K562 (cell line): Measurements from ENCODE around the gene ALG14. TPM values are rescaled to one million over a fixed set of nuclear protein-coding genes. Genes with fewer than 3 reads are reported as not detected.
A peak's percentile ranks its signal among the peaks of the same experiment; 100 is the strongest.

Experiments used
- BMI1 ChIP-seq: fragments of 150-350 bp; IDR thresholded peaks from 2 replicates; pipeline ENCODE4 v1.6.1; 2014; ENCODE audit warnings: low read length
- GTF2E2 ChIP-seq: fragments of 200-800 bp; sonication (Bioruptor generic); IDR thresholded peaks from 2 replicates; pipeline ENCODE4 v1.6.1; 2016; ENCODE audit warnings: missing genetic modification characterization, missing compliant biosample characterization
- HNRNPLL ChIP-seq: fragments of 200-400 bp; formaldehyde crosslinking; IDR thresholded peaks from 2 replicates; pipeline ENCODE4 v1.6.1; 2017; ENCODE audit warnings: low read length, low read depth, mild to moderate bottlenecking; ENCODE audit not compliant: poor library complexity, severe bottlenecking
- HNRNPUL1 ChIP-seq: fragments of 200-400 bp; formaldehyde crosslinking; IDR thresholded peaks from 2 replicates; pipeline ENCODE4 v1.6.1; 2017; ENCODE audit warnings: low read length
- MYBL2 ChIP-seq, 2 experiments: fragments of 450-650 bp in 1 of 2; sonication (generic) in 1 of 2; formaldehyde crosslinking in 1 of 2; IDR thresholded peaks; 2 replicates each; pipeline versions ENCODE4 v1.6.1 to v1.8.1; 2017 to 2022; ENCODE audit warnings: borderline replicate concordance in 1 of 2, inconsistent platforms in 1 of 2, low read depth in 1 of 2, mild to moderate bottlenecking in 1 of 2, missing genetic modification reagents in 1 of 2, moderate library complexity in 1 of 2
- NEUROD1 ChIP-seq: fragments of 150-350 bp; IDR thresholded peaks from 2 replicates; pipeline ENCODE4 v1.6.1; 2014; ENCODE audit warnings: borderline replicate concordance, low read length, low read depth; ENCODE audit not compliant: partially characterized antibody
- NFYB ChIP-seq: IDR thresholded peaks from 2 replicates; pipeline ENCODE4 v1.6.1; 2011; ENCODE audit warnings: mild to moderate bottlenecking, moderate library complexity; ENCODE audit not compliant: insufficient read length; ENCODE audit errors: extremely low read depth
- SAFB ChIP-seq: fragments of 200-400 bp; formaldehyde crosslinking; IDR thresholded peaks from 2 replicates; pipeline ENCODE4 v1.6.1; 2017; ENCODE audit warnings: low read depth, low read length, borderline replicate concordance
- SAFB2 ChIP-seq: fragments of 200-400 bp; formaldehyde crosslinking; IDR thresholded peaks from 2 replicates; pipeline ENCODE4 v1.6.1; 2018; ENCODE audit warnings: borderline replicate concordance, low read length, low read depth, moderate library complexity; ENCODE audit not compliant: severe bottlenecking
- SMAD4 ChIP-seq: fragments of 250-450 bp; sonication (Bioruptor Pico); conservative IDR thresholded peaks from 2 replicates; pipeline ENCODE4 v1.8.0; 2021; ENCODE audit warnings: inconsistent platforms, mild to moderate bottlenecking, moderate library complexity
- ZNF644 ChIP-seq: fragments of 200-800 bp; sonication (Bioruptor generic); IDR thresholded peaks from 2 replicates; pipeline ENCODE4 v1.6.1; 2016; ENCODE audit warnings: low read depth, missing genetic modification characterization, missing compliant biosample characterization
- polyA plus RNA-seq, 8 experiments: library from polyadenylated mRNA; depleted of rRNA in 4 of 8; stranded (reverse) in 5 of 8; unstranded in 3 of 8; fragments of >200 nt; fragmentation: Nextera tagmentation in 2 of 8; fragmentation: Illumina TruSeq in 1 of 8; extraction: Ambion mirVana in 2 of 8; extraction: Trizol in 1 of 8; gene quantifications; 2 replicates each; pipeline versions ENCODE4 v1.2.1 to v1.2.3, GENCODE V29; 2011 to 2014; ENCODE audit warnings: inconsistent platforms in 1 of 8, missing spikeins in 1 of 8
- total RNA-seq, 7 experiments: library from RNA; depleted of rRNA in 6 of 7; stranded (reverse); fragments of >200 nt in 6 of 7; fragmentation: Illumina TruSeq in 2 of 7; extraction: Trizol in 2 of 7; gene quantifications; 2 replicates each; pipeline versions ENCODE4 v1.2.1 to v1.2.3, GENCODE V29; 2011 to 2021; ENCODE audit warnings: low replicate concordance in 1 of 7
- TF ChIP-seq, protein P1 (sequence below): fragments of 200-600 bp; sonication (generic); IDR thresholded peaks from one replicate; pipeline ENCODE4 v1.6.1; 2012; ENCODE audit warnings: mild to moderate bottlenecking, low read depth, low read length, inconsistent platforms
- TF ChIP-seq, protein P2 (sequence below): fragments of 250-450 bp; sonication (Bioruptor Pico); IDR thresholded peaks from 2 replicates; pipeline ENCODE4 v1.8.0; 2022; ENCODE audit warnings: moderate library complexity, mild to moderate bottlenecking, inconsistent platforms
- TF ChIP-seq, protein P3 (sequence below): sonication (generic); formaldehyde crosslinking; IDR thresholded peaks from 2 replicates; pipeline ENCODE4 v1.8.1; 2023; ENCODE audit warnings: mild to moderate bottlenecking, missing genetic modification reagents

The ALG14 gene
- total and polyA plus RNA-seq, 9 of the 15 experiments (the other 6 are each of a cell fraction or from before 2014, with no cell fraction given): 2.8 to 16.2 (median 4.9) TPM

DNA sequence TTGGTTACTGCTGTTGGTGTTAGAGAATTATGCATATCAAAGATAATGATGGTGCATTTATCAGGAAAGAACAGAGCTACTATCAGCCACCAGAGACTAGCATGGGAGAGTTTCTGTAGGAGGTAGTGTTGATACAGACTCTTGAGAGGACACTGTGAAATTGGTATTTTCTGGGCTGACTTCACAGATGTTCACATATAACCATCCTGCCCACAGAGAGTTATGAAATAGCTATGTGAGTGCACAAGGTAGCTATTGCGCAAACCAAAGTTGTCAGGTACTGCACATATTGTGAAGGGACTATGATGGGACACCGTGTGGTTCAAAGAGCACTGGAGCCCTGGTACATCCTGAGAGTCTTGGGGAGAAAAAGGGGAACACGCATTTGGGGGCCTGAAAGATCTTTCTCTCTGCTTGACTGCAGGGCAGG is 43.0 kb upstream of the ALG14 start (continued):
- TF ChIP-seq, protein P1, sequence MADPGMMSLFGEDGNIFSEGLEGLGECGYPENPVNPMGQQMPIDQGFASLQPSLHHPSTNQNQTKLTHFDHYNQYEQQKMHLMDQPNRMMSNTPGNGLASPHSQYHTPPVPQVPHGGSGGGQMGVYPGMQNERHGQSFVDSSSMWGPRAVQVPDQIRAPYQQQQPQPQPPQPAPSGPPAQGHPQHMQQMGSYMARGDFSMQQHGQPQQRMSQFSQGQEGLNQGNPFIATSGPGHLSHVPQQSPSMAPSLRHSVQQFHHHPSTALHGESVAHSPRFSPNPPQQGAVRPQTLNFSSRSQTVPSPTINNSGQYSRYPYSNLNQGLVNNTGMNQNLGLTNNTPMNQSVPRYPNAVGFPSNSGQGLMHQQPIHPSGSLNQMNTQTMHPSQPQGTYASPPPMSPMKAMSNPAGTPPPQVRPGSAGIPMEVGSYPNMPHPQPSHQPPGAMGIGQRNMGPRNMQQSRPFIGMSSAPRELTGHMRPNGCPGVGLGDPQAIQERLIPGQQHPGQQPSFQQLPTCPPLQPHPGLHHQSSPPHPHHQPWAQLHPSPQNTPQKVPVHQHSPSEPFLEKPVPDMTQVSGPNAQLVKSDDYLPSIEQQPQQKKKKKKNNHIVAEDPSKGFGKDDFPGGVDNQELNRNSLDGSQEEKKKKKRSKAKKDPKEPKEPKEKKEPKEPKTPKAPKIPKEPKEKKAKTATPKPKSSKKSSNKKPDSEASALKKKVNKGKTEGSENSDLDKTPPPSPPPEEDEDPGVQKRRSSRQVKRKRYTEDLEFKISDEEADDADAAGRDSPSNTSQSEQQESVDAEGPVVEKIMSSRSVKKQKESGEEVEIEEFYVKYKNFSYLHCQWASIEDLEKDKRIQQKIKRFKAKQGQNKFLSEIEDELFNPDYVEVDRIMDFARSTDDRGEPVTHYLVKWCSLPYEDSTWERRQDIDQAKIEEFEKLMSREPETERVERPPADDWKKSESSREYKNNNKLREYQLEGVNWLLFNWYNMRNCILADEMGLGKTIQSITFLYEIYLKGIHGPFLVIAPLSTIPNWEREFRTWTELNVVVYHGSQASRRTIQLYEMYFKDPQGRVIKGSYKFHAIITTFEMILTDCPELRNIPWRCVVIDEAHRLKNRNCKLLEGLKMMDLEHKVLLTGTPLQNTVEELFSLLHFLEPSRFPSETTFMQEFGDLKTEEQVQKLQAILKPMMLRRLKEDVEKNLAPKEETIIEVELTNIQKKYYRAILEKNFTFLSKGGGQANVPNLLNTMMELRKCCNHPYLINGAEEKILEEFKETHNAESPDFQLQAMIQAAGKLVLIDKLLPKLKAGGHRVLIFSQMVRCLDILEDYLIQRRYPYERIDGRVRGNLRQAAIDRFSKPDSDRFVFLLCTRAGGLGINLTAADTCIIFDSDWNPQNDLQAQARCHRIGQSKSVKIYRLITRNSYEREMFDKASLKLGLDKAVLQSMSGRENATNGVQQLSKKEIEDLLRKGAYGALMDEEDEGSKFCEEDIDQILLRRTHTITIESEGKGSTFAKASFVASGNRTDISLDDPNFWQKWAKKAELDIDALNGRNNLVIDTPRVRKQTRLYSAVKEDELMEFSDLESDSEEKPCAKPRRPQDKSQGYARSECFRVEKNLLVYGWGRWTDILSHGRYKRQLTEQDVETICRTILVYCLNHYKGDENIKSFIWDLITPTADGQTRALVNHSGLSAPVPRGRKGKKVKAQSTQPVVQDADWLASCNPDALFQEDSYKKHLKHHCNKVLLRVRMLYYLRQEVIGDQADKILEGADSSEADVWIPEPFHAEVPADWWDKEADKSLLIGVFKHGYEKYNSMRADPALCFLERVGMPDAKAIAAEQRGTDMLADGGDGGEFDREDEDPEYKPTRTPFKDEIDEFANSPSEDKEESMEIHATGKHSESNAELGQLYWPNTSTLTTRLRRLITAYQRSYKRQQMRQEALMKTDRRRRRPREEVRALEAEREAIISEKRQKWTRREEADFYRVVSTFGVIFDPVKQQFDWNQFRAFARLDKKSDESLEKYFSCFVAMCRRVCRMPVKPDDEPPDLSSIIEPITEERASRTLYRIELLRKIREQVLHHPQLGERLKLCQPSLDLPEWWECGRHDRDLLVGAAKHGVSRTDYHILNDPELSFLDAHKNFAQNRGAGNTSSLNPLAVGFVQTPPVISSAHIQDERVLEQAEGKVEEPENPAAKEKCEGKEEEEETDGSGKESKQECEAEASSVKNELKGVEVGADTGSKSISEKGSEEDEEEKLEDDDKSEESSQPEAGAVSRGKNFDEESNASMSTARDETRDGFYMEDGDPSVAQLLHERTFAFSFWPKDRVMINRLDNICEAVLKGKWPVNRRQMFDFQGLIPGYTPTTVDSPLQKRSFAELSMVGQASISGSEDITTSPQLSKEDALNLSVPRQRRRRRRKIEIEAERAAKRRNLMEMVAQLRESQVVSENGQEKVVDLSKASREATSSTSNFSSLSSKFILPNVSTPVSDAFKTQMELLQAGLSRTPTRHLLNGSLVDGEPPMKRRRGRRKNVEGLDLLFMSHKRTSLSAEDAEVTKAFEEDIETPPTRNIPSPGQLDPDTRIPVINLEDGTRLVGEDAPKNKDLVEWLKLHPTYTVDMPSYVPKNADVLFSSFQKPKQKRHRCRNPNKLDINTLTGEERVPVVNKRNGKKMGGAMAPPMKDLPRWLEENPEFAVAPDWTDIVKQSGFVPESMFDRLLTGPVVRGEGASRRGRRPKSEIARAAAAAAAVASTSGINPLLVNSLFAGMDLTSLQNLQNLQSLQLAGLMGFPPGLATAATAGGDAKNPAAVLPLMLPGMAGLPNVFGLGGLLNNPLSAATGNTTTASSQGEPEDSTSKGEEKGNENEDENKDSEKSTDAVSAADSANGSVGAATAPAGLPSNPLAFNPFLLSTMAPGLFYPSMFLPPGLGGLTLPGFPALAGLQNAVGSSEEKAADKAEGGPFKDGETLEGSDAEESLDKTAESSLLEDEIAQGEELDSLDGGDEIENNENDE: no peak
- no peak for TF ChIP-seq NEUROD1
- no peak for TF ChIP-seq NFYB
- peak; percentile 46; the same call in 1 of the 2 replicates for TF ChIP-seq SMAD4 (CRISPR knock-in tag)
- TF ChIP-seq, protein P2, sequence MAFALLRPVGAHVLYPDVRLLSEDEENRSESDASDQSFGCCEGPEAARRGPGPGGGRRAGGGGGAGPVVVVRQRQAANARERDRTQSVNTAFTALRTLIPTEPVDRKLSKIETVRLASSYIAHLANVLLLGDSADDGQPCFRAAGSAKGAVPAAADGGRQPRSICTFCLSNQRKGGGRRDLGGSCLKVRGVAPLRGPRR (CRISPR knock-in tag): no peak
- TF ChIP-seq HNRNPLL: no peak
- TF ChIP-seq HNRNPUL1: no peak
- no peak for TF ChIP-seq ZNF644 (tag)
- no peak for TF ChIP-seq SAFB2
- no peak for TF ChIP-seq MYBL2 (IDR thresholded peaks at IDR 0.05; ENCODE audit: low read depth)
- no peak for TF ChIP-seq MYBL2 (CRISPR knock-in tag; IDR thresholded peaks at IDR 0.05; ENCODE audit: borderline replicate concordance)
- TF ChIP-seq GTF2E2 (tag): no peak
- TF ChIP-seq SAFB: no peak
- TF ChIP-seq, protein P3, sequence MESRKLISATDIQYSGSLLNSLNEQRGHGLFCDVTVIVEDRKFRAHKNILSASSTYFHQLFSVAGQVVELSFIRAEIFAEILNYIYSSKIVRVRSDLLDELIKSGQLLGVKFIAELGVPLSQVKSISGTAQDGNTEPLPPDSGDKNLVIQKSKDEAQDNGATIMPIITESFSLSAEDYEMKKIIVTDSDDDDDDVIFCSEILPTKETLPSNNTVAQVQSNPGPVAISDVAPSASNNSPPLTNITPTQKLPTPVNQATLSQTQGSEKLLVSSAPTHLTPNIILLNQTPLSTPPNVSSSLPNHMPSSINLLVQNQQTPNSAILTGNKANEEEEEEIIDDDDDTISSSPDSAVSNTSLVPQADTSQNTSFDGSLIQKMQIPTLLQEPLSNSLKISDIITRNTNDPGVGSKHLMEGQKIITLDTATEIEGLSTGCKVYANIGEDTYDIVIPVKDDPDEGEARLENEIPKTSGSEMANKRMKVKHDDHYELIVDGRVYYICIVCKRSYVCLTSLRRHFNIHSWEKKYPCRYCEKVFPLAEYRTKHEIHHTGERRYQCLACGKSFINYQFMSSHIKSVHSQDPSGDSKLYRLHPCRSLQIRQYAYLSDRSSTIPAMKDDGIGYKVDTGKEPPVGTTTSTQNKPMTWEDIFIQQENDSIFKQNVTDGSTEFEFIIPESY (CRISPR knock-in tag): 0 out of 2 replicates have a peak, but pooled peaks have one; percentile 12
- TF ChIP-seq BMI1: no peak
